MM.1S (cell line): ENCODE measurements around the gene EMILIN3.

Source experiments
- DNase-seq: peaks from one replicate; pipeline ENCODE4 v3.0.0-alpha.2; 2015
- H2AFZ ChIP-seq: fragments of 300-600 bp; sonication (generic); 2 replicates; pipeline ENCODE4 v1.6.0; 2016; ENCODE audit warnings: antibody characterized with exemption, low read length
- H3F3A ChIP-seq: fragments of 300-600 bp; sonication (generic); 2 replicates; pipeline ENCODE4 v1.6.1; 2016; ENCODE audit warnings: mild to moderate bottlenecking, antibody characterized with exemption, low read length, moderate library complexity, mixed read lengths; ENCODE audit not compliant: insufficient read depth
- H3K27ac ChIP-seq: fragments of 300-600 bp; sonication (generic); 2 replicates; pipeline ENCODE4 v1.5.1; 2016; ENCODE audit warnings: mild to moderate bottlenecking, low read length
- H3K27me3 ChIP-seq: fragments of 300-600 bp; sonication (generic); replicated peaks from 2 replicates; pipeline ENCODE4 v1.6.0; 2016; ENCODE audit warnings: low read length; ENCODE audit not compliant: insufficient read depth
- H3K36me3 ChIP-seq: fragments of 300-600 bp; sonication (generic); replicated peaks from 2 replicates; pipeline ENCODE4 v1.6.1; 2016; ENCODE audit warnings: mild to moderate bottlenecking, low read length, mixed read lengths; ENCODE audit not compliant: insufficient read depth
- H3K4me1 ChIP-seq: fragments of 300-600 bp; sonication (generic); 2 replicates; pipeline ENCODE4 v1.6.1; 2016; ENCODE audit warnings: low read length, mixed read lengths
- H3K4me2 ChIP-seq: fragments of 300-600 bp; sonication (generic); 2 replicates; pipeline ENCODE4 v1.6.0; 2016; ENCODE audit warnings: low read depth, low read length
- H3K4me3 ChIP-seq: fragments of 300-600 bp; sonication (generic); 2 replicates; pipeline ENCODE4 v1.5.1; 2016; ENCODE audit warnings: low read length, mixed read lengths
- H3K79me2 ChIP-seq: fragments of 300-600 bp; sonication (generic); 2 replicates; pipeline ENCODE4 v1.6.1; 2016; ENCODE audit warnings: mixed run types, low read length, mixed read lengths
- H3K9ac ChIP-seq: fragments of 300-600 bp; sonication (generic); 2 replicates; pipeline ENCODE4 v1.6.1; 2016; ENCODE audit warnings: low read length, mixed read lengths
- H3K9me2 ChIP-seq: fragments of 300-600 bp; sonication (generic); replicated peaks from 2 replicates; pipeline ENCODE4 v1.6.1; 2016; ENCODE audit warnings: mild to moderate bottlenecking, low read length, mixed read lengths; ENCODE audit not compliant: insufficient read depth
- H3K9me3 ChIP-seq: fragments of 300-600 bp; sonication (generic); replicated peaks from 2 replicates; pipeline ENCODE4 v1.6.1; 2016; ENCODE audit warnings: mild to moderate bottlenecking, low read length, mixed read lengths; ENCODE audit not compliant: insufficient read depth
- H4K20me1 ChIP-seq: fragments of 300-600 bp; sonication (generic); 2 replicates; pipeline ENCODE4 v1.6.1; 2016; ENCODE audit warnings: mild to moderate bottlenecking, low read length, moderate library complexity, mixed read lengths; ENCODE audit not compliant: insufficient read depth
- CTCF ChIP-seq: fragments of 300-600 bp; sonication (generic); IDR thresholded peaks from 2 replicates; pipeline ENCODE4 v1.5.1; 2016; ENCODE audit warnings: antibody characterized with exemption, low read length, mixed read lengths
- EZH2 ChIP-seq: fragments of 300-600 bp; sonication (generic); optimal IDR thresholded peaks from 2 replicates; pipeline ENCODE3; 2017; ENCODE audit warnings: low read depth, mild to moderate bottlenecking, antibody characterized with exemption, low read length, mixed read lengths
- EZH2phosphoT487 ChIP-seq: fragments of 300-600 bp; sonication (generic); IDR thresholded peaks from 2 replicates; pipeline ENCODE4 v1.6.1; 2018; ENCODE audit warnings: antibody characterized with exemption, low read length

The EMILIN3 gene

DNA sequence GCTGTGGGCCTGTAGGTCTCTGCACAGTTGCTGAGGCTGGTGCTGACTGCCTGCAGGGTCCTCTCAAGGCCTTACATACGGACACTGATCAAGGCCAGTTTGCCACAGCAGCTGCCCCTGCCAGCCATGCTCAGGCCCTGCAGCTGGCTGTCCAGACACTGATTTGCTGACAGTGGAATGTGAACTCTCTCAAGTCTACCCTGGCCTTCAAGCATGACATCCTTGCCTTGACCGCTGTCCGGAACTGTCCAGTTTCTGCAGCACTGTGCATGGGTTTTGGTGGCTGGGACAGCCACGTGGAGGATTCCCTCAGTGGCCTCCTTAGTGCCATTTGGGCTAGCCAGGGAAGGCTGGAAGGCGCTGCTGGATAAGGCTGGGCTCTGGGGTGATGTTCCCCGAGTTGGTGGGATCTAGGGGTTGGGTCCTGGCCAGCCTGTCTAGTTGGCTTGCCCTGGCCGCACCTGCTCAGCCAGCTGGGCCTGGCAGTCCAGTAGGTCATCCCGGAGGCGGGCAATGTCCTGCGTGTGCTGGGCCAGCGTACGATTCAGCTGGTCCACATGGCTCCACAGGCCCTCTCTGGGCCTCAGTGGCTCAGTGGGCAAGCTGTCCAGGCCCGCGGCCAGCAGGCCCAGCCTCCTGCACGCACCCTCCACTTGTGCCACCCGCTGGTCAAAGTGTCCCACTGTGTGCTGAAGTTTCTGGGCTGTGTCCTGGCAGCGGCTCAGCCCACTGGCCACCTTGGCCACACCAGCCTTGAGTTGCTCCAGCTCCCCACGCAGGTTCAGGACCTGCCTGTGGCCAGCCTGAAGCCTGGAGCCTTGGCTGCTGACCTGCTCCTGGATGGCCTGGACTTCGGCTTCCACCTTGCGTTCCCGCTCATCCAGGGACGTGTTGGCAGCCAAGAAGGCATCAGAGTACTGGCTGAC, 5.5 kb downstream of the EMILIN3 start:
- H2AFZ ChIP-seq, result no peak overlapping the region
- no peaks in the 10 kb centered on the region for H3K9me3 ChIP-seq
- H3F3A ChIP-seq, result no peaks in the 10 kb centered on the region
- no peaks in the 10 kb centered on the region for H3K79me2 ChIP-seq
- H3K9me2 ChIP-seq, result no peaks in the 10 kb centered on the region
- no peaks in the 10 kb centered on the region for H3K36me3 ChIP-seq
- no peak overlapping the region for H3K4me3 ChIP-seq
- no peak overlapping the region for H3K27ac ChIP-seq
- H4K20me1 ChIP-seq, result no peaks in the 10 kb centered on the region
- no peak overlapping the region for H3K9ac ChIP-seq
- no peak for DNase-seq
- H3K27me3 ChIP-seq, result peaks cover 12% of the 10 kb centered on the region
- no peak for TF ChIP-seq CTCF
- no peak for TF ChIP-seq EZH2
- TF ChIP-seq EZH2phosphoT487, result no peak
- no peaks in the 10 kb centered on the region for H3K4me1 ChIP-seq
- H3K4me2 ChIP-seq, result no peak overlapping the region

DNA sequence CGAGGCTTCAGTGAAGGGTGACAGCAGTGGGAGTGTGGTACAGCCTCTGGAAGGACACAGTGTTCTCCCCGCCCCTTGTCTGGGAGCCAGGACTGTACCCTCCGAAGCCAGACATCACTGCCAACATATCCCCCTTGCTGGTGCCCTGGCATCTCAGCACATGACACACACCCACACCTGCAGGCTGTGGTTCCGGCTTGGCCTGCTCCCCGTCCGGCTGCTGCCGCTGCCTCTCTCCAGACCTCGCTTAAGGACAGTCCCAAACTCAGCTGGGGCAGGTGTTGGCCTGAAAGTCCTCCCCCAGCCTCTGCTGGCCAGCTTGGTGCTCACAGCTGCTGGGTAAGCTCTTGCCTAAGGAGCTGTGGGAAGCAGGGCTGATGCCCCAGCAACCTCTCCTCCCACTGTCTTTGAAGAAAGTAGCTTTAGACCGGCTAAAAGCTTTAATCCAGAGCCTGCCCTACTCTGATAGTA, 7.0 kb downstream of the EMILIN3 start:
- Histone ChIP-seq H2AFZ (no peak overlapping the region), H3K4me2 (no peak overlapping the region), H3K79me2 (no peaks in the 10 kb centered on the region), H3K9me2 (no peaks in the 10 kb centered on the region), H4K20me1 (no peaks in the 10 kb centered on the region), H3K27ac (no peak overlapping the region), H3K4me1 (no peaks in the 10 kb centered on the region), H3K36me3 (no peaks in the 10 kb centered on the region), H3F3A (no peaks in the 10 kb centered on the region), H3K9me3 (no peaks in the 10 kb centered on the region), H3K27me3 (no peaks in the 10 kb centered on the region), H3K4me3 (no peak overlapping the region), H3K9ac (no peak overlapping the region)
- TF ChIP-seq EZH2phosphoT487 (no peak), EZH2 (no peak)
- DNase-seq, result no peak

DNA sequence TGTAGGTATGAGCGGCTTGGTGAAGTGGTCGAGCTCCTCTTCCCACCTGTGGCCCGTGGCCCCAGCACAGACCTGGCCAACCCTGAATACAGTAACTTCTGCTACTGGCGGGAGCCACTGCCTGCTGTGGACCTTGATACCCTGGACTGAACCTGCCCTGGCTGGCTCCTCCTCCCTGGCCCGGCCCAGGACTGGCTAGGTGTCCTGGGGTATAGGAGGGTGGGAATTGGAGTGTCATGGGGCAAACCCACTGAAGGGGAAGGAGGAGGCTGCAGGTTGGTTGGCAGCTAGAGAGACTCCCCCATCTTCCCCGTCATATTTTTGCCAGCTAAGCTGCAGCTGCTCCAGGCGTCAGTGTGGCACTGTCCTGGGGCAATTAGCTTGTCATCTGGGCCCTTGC, 7.9 kb downstream of the EMILIN3 start:
- H3K4me2 ChIP-seq, result no peak overlapping the region
- no peaks in the 10 kb centered on the region for H3K27me3 ChIP-seq
- no peak for DNase-seq

More for the DNA sequence above, 7.9 kb downstream of the EMILIN3 start:
- Histone ChIP-seq H3K4me1 (no peaks in the 10 kb centered on the region), H3F3A (no peaks in the 10 kb centered on the region), H3K79me2 (no peaks in the 10 kb centered on the region), H3K27ac (no peak overlapping the region), H4K20me1 (no peaks in the 10 kb centered on the region), H3K4me3 (no peak overlapping the region), H3K36me3 (no peaks in the 10 kb centered on the region), H3K9me3 (no peaks in the 10 kb centered on the region), H3K9ac (no peak overlapping the region), H2AFZ (no peak overlapping the region), H3K9me2 (no peaks in the 10 kb centered on the region)
- no peak for TF ChIP-seq EZH2phosphoT487
- no peak for TF ChIP-seq EZH2
- no peak for TF ChIP-seq CTCF
